ENCODE results near the gene DDX55.

Gene DDX55

GRCh38 chr12:123608182-123608581 lies 6.3 kb downstream of the DDX55 start:
- DNase-seq (ENCODE audit: low spot score) = no peak
- no peak for FAIRE-seq

GRCh38 chr12:123614110-123614509 lies 12.2 kb downstream of the DDX55 start:
- FAIRE-seq = no peak
- DNase-seq (ENCODE audit: low spot score) = no peak

- no peak for FAIRE-seq
- no peak for DNase-seq (ENCODE audit: low spot score)
These were observed 12.6 kb downstream of the DDX55 start for GRCh38 chr12:123614531-123614930.

GRCh38 chr12:123617144-123617543 lies 15.2 kb downstream of the DDX55 start:
- FAIRE-seq = no peak
- DNase-seq (ENCODE audit: low spot score) = no peak

GRCh38 chr12:123617580-123617979 lies 15.7 kb downstream of the DDX55 start:
- no peak for FAIRE-seq
- DNase-seq (ENCODE audit: low spot score) = no peak

- DNase-seq (ENCODE audit: low spot score) (no peak), FAIRE-seq (no peak)
These were observed 19.2 kb downstream of the DDX55 start for GRCh38 chr12:123621101-123621500.

GRCh38 chr12:123621619-123622530 lies 20.0 kb downstream of the DDX55 start:
- no peak for DNase-seq (ENCODE audit: low spot score)
- no peak for FAIRE-seq

- peak; percentile 18 for FAIRE-seq
- DNase-seq (ENCODE audit: low spot score) = peak; percentile 86
These were observed 31.7 kb downstream of the DDX55 start, which contains the start of the genes EIF2B1 and GTF2H3 for GRCh38 chr12:123633379-123634141. Gene EIF2B1 (minus strand): TSS chr12:123633686. CDS start chr12:123633557, 129 bp downstream. Gene GTF2H3 (plus strand): TSS chr12:123633829. CDS start chr12:123633860, 31 bp downstream.

- DNase-seq (ENCODE audit: low spot score) (no peak), FAIRE-seq (no peak)
These were observed 32.3 kb downstream of the DDX55 start for GRCh38 chr12:123634142-123634561.

- FAIRE-seq = no peak
- DNase-seq (ENCODE audit: low spot score) = no peak
These were observed 42.0 kb downstream of the DDX55 start for GRCh38 chr12:123643911-123644310.

- FAIRE-seq = no peak
- no peak for DNase-seq (ENCODE audit: low spot score)
These were observed 43.5 kb downstream of the DDX55 start for GRCh38 chr12:123645380-123645779.

GRCh38 chr12:123645878-123646277 lies 44.0 kb downstream of the DDX55 start:
- FAIRE-seq = no peak
- no peak for DNase-seq (ENCODE audit: low spot score)

- DNase-seq (ENCODE audit: low spot score) (no peak), FAIRE-seq (no peak)
These were observed 46.5 kb downstream of the DDX55 start for GRCh38 chr12:123648401-123648800.

- FAIRE-seq (no peak), DNase-seq (ENCODE audit: low spot score) (no peak)
These were observed 52.3 kb downstream of the DDX55 start for GRCh38 chr12:123654129-123654701.

- FAIRE-seq (no peak), DNase-seq (ENCODE audit: low spot score) (no peak)
These were observed 53.5 kb downstream of the DDX55 start for GRCh38 chr12:123655420-123655819.

- FAIRE-seq (no peak), DNase-seq (ENCODE audit: low spot score) (no peak)
These were observed 54.5 kb downstream of the DDX55 start for GRCh38 chr12:123656392-123656791.

GRCh38 chr12:123657211-123657610 lies 55.3 kb downstream of the DDX55 start:
- FAIRE-seq (no peak), DNase-seq (ENCODE audit: low spot score) (no peak)

GRCh38 chr12:123659996-123660727 lies 58.3 kb downstream of the DDX55 start:
- DNase-seq (ENCODE audit: low spot score) = peak; percentile 51
- peak; percentile 84 for FAIRE-seq

- DNase-seq (ENCODE audit: low spot score) = no peak
- no peak for FAIRE-seq
These were observed 65.9 kb downstream of the DDX55 start for GRCh38 chr12:123667771-123668170.
